Motor neuron (in vitro differentiated cells): ENCODE measurements around the gene UQCR11. TPM values are rescaled to one million over a fixed set of nuclear protein-coding genes. Genes with fewer than 3 reads are reported as not detected.

ENCODE experiments used
- ATAC-seq, 8 experiments: fragments of 200-7000 bp; cut with Tn5 transposase; replicated peaks in 6 of 8; 2 replicates each; pipeline ENCODE4 v1.8.0; 2021; ENCODE audit warnings: mild to moderate bottlenecking in 8 of 8, moderate library complexity in 8 of 8
- H3K27ac ChIP-seq, 2 donors: fragments of 250-450 bp; sonication (Bioruptor Pico); 2 replicates each; pipeline ENCODE4 v1.9.0; 2021; ENCODE audit warnings: antibody characterized with exemption in 2 of 2, mild to moderate bottlenecking in 2 of 2, moderate library complexity in 1 of 2
- H3K4me1 ChIP-seq, 2 donors: fragments of 250-450 bp; sonication (Bioruptor Pico); replicated peaks in 1 of 2; 2 replicates each; pipeline ENCODE4 v1.6.1; 2021; ENCODE audit warnings: antibody characterized with exemption in 2 of 2, mild to moderate bottlenecking in 2 of 2, moderate library complexity in 1 of 2
- H3K4me3 ChIP-seq, 5 donors: fragments of 250-450 bp; sonication (Bioruptor Pico); 2 replicates each; pipeline ENCODE4 v1.9.0; 2021; ENCODE audit warnings: antibody characterized with exemption in 5 of 5, mild to moderate bottlenecking in 5 of 5, moderate library complexity in 4 of 5
- WGBS, 10 experiments: fragments of 450-650 bp; shearing (Covaris generic); methylation state at CpG; one replicate each; pipeline ENCODE4 v1.0.0; 2022; 5-methylcytosine and 5-hydroxymethylcytosine counted together
- in situ Hi-C, 9 experiments: fragments of 400-800 bp; cut with MboI; loops; one replicate each; pipeline ENCODE4 v1.15.0; 2021; ENCODE audit warnings: low sequenced_read_pairs in 9 of 9, low pct_unique_long_range_greater_than_20kb in 2 of 9; ENCODE audit not compliant: unreplicated experiment in 9 of 9
- total RNA-seq, 8 experiments: library from RNA; unstranded; fragments of 300-600 nt; gene quantifications; 2 replicates each; pipeline versions ENCODE4 v1.2.3 to v1.2.4, GENCODE V29; 2022

Gene UQCR11
- total RNA-seq, 8 experiments from 2014 or later = 92.4 to 219 (median 112) TPM

DNA sequence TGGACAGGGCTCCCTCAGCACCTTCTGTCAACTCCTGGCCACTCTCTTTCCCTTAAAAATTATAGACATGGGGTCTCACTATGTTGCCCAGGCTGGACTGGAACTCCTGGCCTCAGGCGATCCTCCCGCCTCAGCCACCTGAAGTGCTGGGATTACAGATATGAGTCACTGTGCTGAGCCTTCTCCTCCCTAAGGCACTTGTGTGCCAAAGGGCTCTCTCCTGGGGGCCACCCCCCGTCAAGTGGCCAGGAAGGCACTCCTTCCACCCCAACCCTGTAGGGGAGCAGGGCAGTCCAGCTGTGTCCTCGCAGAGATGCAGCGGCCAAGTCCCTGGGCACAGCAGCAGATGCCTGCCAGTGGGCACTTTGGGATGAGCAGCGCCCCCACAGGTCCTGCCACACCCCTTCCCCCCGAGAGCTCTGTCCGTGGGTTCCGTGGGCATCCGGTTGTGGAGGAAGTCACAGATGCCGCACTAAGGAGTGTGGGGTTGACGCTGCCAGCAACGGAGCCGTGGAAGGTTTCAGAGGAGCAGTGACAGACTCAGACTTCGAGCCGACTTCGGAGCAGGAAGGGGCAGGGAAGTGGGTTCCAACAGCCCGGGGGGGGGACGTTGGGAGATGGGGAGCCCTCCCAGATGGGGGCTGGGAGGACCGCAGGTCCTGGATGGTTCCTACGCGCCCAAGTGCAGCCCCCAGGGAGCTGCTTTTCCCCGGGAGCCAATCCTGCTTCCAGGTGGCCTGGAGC is 3.3 kb upstream of the UQCR11 start:
- WGBS, 10 experiments = 83 to 100% (median 100%) methylated on average over 1 to 7 of the region's 23 CpGs; no CpG with 5 or more reads in 5 of the 10 experiments
- in situ Hi-C loops = no loop called here

DNA sequence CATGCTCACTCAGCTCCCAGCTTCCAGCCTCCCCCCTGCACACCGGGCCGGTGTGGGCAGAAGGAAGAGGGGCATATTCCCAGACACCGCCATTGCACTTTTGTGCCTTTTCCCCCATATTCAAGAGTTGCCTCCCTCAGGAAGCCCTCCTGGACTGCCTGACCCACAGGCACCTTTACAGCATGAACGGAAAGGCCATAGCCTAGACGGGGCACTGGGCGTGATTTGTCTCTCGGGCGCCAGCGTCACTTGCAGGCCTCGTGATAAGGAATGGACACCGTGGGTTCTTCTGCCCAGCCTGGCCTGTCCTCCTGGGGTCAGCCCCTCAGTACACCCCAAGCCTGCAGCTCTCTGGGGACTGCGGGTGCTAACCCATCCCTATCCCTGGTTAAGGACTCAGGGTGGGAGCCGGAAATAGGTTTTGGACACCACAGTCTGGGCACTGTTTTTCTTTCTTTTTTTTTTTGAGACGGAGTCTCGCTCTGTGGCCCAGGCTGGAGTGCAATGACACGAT is 933 bp upstream of the UQCR11 start:
- peak in 6 of 8 experiments; percentile 0 to 8 (median 3) for ATAC-seq
- H3K4me3 ChIP-seq = peak overlapping the region; percentile 89 to 99 (median 96)
- WGBS, 10 experiments = 0 to 80% (median 9%) methylated on average over 1 to 12 of the region's 16 CpGs; no CpG with 5 or more reads in 4 of the 10 experiments
- in situ Hi-C loops = no loop called here
- H3K27ac ChIP-seq = peak overlapping the region; percentile 88 to 92
- H3K4me1 ChIP-seq = peaks cover 8 to 17% of the 10 kb centered on the region in 2 donors

More for the DNA sequence above, 3.3 kb upstream of the UQCR11 start:
- ATAC-seq = no peak
- Histone ChIP-seq H3K4me3 (no peak overlapping the region), H3K27ac (no peak overlapping the region), H3K4me1 (peaks cover 8 to 11% of the 10 kb centered on the region in 2 donors)

DNA sequence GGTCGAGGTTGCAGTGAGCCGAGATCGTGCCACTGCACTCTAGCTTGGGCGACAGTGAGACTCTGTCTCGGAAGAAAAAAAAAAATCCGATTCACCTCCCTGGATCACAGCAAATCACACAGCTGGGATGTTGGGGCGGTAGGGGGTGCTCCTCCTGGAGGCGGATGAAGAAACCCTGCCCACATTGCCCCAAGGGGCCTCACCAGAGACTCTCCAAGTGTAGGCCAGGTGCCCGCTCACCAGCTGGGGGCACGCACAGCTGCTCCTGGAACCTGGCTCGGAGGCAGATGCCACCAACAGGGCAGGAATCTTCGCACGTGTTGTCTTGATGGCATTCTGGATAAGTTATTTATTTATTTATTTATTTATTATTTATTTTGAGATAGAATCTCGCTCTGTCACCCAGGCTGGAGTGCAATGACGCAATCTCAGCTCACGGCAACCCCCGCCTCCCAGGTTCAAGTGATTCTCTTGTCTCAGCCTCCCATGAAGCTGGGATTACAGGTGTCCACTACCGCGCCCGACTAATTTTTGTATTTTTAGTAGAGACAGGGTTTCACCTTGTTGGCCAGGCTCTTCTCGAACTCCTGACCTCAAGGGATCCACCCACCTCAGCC is 3.1 kb downstream of the UQCR11 start:
- 80 to 100% (median 94%) methylated on average over 1 to 11 of the region's 21 CpGs; no CpG with 5 or more reads in 1 of the 10 experiments for WGBS, 10 experiments
- ATAC-seq = no peak
- Histone ChIP-seq H3K4me3 (no peak overlapping the region), H3K27ac (no peak overlapping the region), H3K4me1 (peaks cover 8 to 17% of the 10 kb centered on the region in 2 donors)
- in situ Hi-C loops = no loop called here

GRCh38 chr19:1601613-1602064 is 3.6 kb downstream of the UQCR11 start:
- Histone ChIP-seq H3K4me3 (no peak overlapping the region), H3K4me1 (peaks cover 8 to 17% of the 10 kb centered on the region in 2 donors), H3K27ac (no peak overlapping the region)
- in situ Hi-C loops = no loop called here
- ATAC-seq = no peak
- 68 to 100% (median 93%) methylated on average over 1 to 11 of the region's 14 CpGs; no CpG with 5 or more reads in 2 of the 10 experiments for WGBS, 10 experiments

GRCh38 chr19:1599460-1599846 is 5.8 kb downstream of the UQCR11 start:
- Histone ChIP-seq H3K27ac (no peak overlapping the region), H3K4me1 (peaks cover 7 to 12% of the 10 kb centered on the region in 2 donors), H3K4me3 (no peak overlapping the region)
- peak in 5 of 8 experiments; percentile 6 to 32 (median 25) for ATAC-seq
- in situ Hi-C loops = no loop called here
- 93% methylated on average over 3 of the region's 15 CpGs; no CpG with 5 or more reads in 9 of the 10 experiments for WGBS, 10 experiments

DNA sequence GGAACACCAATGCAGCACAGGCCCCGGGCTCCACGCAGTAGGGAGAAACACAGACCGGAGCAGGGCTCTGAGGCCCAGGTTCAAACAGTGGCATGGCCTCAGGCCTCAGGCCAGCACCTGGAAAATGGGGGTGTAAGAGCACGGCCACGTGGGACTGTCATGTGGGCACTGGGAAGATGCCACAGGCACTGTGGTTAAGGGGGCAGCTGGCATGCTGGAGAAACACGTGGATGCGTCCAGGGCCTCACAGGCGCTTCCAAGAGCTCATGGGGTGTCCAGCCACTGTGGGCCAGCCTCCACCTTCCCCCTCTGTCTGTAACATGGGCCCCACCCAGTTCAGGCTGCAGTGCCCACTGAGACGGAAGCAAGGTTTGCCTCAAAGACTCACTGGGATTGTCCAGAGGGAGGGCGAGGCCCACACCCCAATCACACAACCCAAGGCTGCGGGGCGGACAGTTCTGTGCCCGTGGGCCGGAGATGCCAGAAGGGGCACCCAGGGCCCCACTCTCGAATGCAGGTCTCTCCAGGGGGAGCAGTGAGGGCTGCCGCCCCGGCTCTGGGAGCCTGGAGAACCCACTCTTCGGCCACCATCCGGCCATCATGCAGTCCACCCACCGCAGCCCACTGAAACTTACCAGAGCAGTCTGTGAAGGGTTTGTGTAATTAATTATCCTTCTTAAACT is 6.3 kb downstream of the UQCR11 start:
- peak in 4 of 8 experiments; percentile 15 to 21 (median 18) for ATAC-seq
- WGBS, 10 experiments = 60 to 100% (median 90%) methylated on average over 1 to 7 of the region's 20 CpGs; no CpG with 5 or more reads in 4 of the 10 experiments
- Histone ChIP-seq H3K4me1 (peaks cover 2 to 7% of the 10 kb centered on the region in 2 donors), H3K27ac (no peak overlapping the region), H3K4me3 (no peak overlapping the region)
- in situ Hi-C loops = no loop called here

DNA sequence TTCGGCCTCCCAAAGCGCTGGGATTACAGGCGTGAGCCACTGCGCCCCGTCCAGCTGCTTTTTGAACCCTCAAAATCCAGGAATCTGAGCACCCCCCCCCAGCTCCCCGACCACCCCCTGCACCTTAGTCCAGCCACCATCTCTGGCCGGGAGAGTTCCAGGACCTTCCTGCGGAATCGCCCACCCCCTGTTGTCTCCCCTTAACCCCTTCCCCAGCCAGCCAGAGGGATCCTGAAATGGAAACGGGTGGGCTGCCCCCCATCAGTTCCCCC is 11.8 kb downstream of the UQCR11 start:
- no peak overlapping the region for H3K27ac ChIP-seq
- no CpG with 5 or more reads among the region's 10 CpGs for WGBS, 10 experiments
- H3K4me1 ChIP-seq = peaks cover 8 to 16% of the 10 kb centered on the region in 2 donors
- no peak for ATAC-seq
- in situ Hi-C loops = no loop called here
- peak overlapping the region in 2 of 5 donors; percentile 91 to 99 for H3K4me3 ChIP-seq

DNA sequence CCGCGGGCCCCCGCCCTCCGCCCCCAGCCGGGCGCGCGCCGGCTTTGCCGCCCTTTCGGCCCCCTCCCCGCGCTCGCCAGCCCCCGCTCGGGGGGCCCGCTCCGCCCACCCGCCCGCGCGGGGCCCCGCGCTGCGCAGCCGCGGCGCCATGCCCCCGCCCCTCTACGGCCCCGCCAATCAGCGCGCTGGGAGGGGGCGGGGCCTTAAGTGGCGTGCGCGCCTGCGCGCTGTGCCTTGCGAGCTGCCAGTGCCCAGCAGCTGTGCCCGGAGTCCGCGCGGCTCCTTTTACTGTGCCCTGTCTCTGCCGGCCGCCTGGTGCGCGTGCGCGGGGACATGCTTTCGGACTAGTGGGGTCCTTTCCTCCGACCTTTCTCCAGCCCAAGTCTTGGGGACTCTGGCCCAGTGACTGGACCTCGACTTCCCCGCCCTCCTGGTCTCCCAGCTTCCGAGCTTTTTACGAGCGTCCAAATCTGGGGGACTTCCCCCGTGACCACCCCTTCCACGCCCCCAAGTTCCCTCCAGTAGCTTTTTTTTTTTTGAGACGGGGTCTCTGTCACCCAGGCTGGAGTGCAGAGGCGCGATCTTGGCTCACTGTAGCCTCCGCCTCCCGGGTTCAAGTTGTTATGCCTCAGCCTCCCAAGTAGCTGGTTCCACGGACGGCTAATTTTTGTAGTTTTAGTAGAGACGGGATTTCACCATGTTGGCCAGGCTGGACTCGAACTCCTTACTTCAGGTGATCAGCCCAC is 12.3 kb downstream of the UQCR11 start, which contains the start of gene MBD3:
MBD3 (minus strand) TSS at position 111 of the 746 bp plus-strand sequence. CDS start 234 bp downstream, outside the sequence.
- in situ Hi-C loops = no loop called here
- H3K4me3 ChIP-seq = peak within 1 kb of the TSS; percentile 74 to 99 (median 91)
- WGBS, 10 experiments = 0 to 33% (median 16%) methylated on average over 1 to 9 of the region's 68 CpGs; no CpG with 5 or more reads in 7 of the 10 experiments
- H3K27ac ChIP-seq = peak within 1 kb of the TSS; percentile 98 to 99
- peaks cover 8 to 16% of the 10 kb centered on the region in 2 donors for H3K4me1 ChIP-seq
- peak; percentile 67 to 84 (median 78) for ATAC-seq

GRCh38 chr19:1592024-1592754 is 13.1 kb downstream of the UQCR11 start:
- peak overlapping the region; percentile 74 to 99 (median 91) for H3K4me3 ChIP-seq
- WGBS, 10 experiments = 0 to 2% methylated on average over 3 to 13 of the region's 94 CpGs; no CpG with 5 or more reads in 8 of the 10 experiments
- peak overlapping the region; percentile 98 to 99 for H3K27ac ChIP-seq
- ATAC-seq = peak; percentile 72 to 85 (median 82)
- in situ Hi-C loops = no loop called here
- H3K4me1 ChIP-seq = peaks cover 8 to 16% of the 10 kb centered on the region in 2 donors

DNA sequence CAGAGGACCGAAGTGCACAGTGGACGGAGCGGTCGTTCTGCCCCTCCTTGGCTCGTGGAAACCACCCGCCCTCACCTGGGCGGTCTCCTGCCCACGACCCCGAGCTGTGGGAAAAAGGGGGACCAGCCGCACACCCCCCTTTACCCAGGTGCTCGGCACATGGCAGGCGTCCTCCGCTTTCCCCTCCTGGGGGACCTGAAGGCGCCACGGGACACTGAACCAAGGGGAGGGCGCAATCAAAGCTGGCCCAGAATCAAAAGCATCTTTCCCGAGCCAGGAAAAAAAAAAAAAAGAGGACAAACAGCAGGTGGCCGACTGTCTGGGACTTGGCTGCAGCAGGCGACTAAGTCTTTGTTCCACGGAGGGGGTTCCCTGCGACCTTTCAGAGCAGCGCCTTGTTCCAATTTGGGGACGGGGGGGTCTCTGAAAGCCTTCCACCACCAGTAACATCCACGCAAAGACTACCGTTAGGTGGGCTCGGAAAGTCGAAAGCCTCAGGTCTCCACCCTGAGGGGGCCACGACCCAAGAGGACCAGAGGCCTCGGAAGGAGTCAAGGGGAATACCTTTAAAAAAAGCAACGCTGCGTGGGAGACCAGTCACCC is 13.7 kb downstream of the UQCR11 start:
- in situ Hi-C loops = no loop called here
- no peak for ATAC-seq
- Histone ChIP-seq H3K4me1 (peaks cover 8 to 16% of the 10 kb centered on the region in 2 donors), H3K27ac (peak overlapping the region; percentile 98 to 99), H3K4me3 (peak overlapping the region; percentile 74 to 99 (median 91))
- 0 to 1% (median 0%) methylated on average over 1 to 14 of the region's 31 CpGs; no CpG with 5 or more reads in 6 of the 10 experiments for WGBS, 10 experiments

GRCh38 chr19:1590641-1591397 is 14.4 kb downstream of the UQCR11 start:
- WGBS, 10 experiments = 0 to 60% (median 29%) methylated on average over 1 to 4 of the region's 10 CpGs; no CpG with 5 or more reads in 2 of the 10 experiments
- H3K4me1 ChIP-seq = peaks cover 8 to 16% of the 10 kb centered on the region in 2 donors
- H3K27ac ChIP-seq = peak overlapping the region; percentile 98 to 99
- H3K4me3 ChIP-seq = peak overlapping the region; percentile 74 to 99 (median 91)
- peak in 4 of 8 experiments; percentile 2 to 22 (median 10) for ATAC-seq
- in situ Hi-C loops = no loop called here
